Neural cell (in vitro differentiated cells): ENCODE results near the gene SNRPB. TPM values are rescaled to one million over a fixed set of nuclear protein-coding genes. Genes with fewer than 3 reads are reported as not detected.

ENCODE experiments used
- H2AFZ ChIP-seq: fragments of 200-600, 300-800 bp; sonication (generic), shearing (Covaris generic); 2 replicates; pipeline ENCODE4 v1.6.0; 2014; ENCODE audit warnings: low read depth, mild to moderate bottlenecking, antibody characterized with exemption, low read length, moderate library complexity
- H3F3A ChIP-seq: fragments of 200-600 bp; shearing (Covaris generic); 2 replicates; pipeline ENCODE4 v1.6.1; 2016; ENCODE audit warnings: mild to moderate bottlenecking, moderate library complexity, mixed read lengths, antibody characterized with exemption, low read length; ENCODE audit not compliant: insufficient read depth, poor library complexity, severe bottlenecking
- H3K27ac ChIP-seq: fragments of 200-600, 300-800 bp; sonication (generic), shearing (Covaris generic); 2 replicates; pipeline ENCODE4 v1.5.1; 2014; ENCODE audit warnings: mild to moderate bottlenecking, low read length, moderate library complexity
- H3K27me3 ChIP-seq: fragments of 300-800, 200-600 bp; sonication (generic), shearing (Covaris generic); 2 replicates; pipeline ENCODE4 v1.6.0; 2014; ENCODE audit warnings: mild to moderate bottlenecking, low read depth, low read length, moderate library complexity; ENCODE audit not compliant: insufficient read depth
- H3K36me3 ChIP-seq: fragments of 300-800, 200-600 bp; sonication (generic), shearing (Covaris generic); 2 replicates; pipeline ENCODE4 v1.5.1; 2014; ENCODE audit warnings: mild to moderate bottlenecking, antibody characterized with exemption, low read length, moderate library complexity; ENCODE audit not compliant: insufficient read depth
- H3K4me2 ChIP-seq: fragments of 300-800, 200-600 bp; sonication (generic), shearing (Covaris generic); 2 replicates; pipeline ENCODE4 v1.6.0; 2014; ENCODE audit warnings: mild to moderate bottlenecking, low read length
- H3K4me3 ChIP-seq: fragments of 300-800, 200-600 bp; sonication (generic), shearing (Covaris generic); 2 replicates; pipeline ENCODE4 v1.5.1; 2014; ENCODE audit warnings: mild to moderate bottlenecking, low read length, moderate library complexity
- H3K79me2 ChIP-seq: fragments of 200-600 bp; shearing (Covaris generic); replicated peaks from 2 replicates; pipeline ENCODE4 v1.6.0; 2014; ENCODE audit warnings: mild to moderate bottlenecking, low read length, moderate library complexity; ENCODE audit not compliant: insufficient read depth
- H3K9ac ChIP-seq: fragments of 300-800, 200-600 bp; sonication (generic), shearing (Covaris generic); 2 replicates; pipeline ENCODE4 v1.6.1; 2016; ENCODE audit warnings: mild to moderate bottlenecking, low read length, mixed read lengths
- H3K9me2 ChIP-seq: fragments of 200-600 bp; shearing (Covaris generic); 2 replicates; pipeline ENCODE4 v1.6.1; 2016; ENCODE audit warnings: mild to moderate bottlenecking, low read length, mixed read lengths; ENCODE audit not compliant: insufficient read depth
- H3K9me3 ChIP-seq: fragments of 200-600, 300-800 bp; sonication (generic), shearing (Covaris generic); 2 replicates; pipeline ENCODE4 v1.6.1; 2016; ENCODE audit warnings: mild to moderate bottlenecking, mixed run types, low read length, moderate library complexity, mixed read lengths
- H4K20me1 ChIP-seq: fragments of 200-600 bp; shearing (Covaris generic); 2 replicates; pipeline ENCODE4 v1.6.1; 2016; ENCODE audit warnings: mild to moderate bottlenecking, mixed run types; ENCODE audit not compliant: insufficient read depth
- EP300 ChIP-seq: fragments of 450-650 bp; conservative IDR thresholded peaks from 2 replicates; pipeline ENCODE4 v1.6.1; 2014; ENCODE audit warnings: antibody characterized with exemption, mild to moderate bottlenecking, moderate library complexity; ENCODE audit not compliant: poor library complexity, severe bottlenecking
- EZH2 ChIP-seq: fragments of 200-600, 300-800 bp; shearing (Covaris generic), sonication (generic); IDR thresholded peaks from 2 replicates; pipeline ENCODE4 v1.6.1; 2014; ENCODE audit warnings: antibody characterized with exemption, low read length, borderline replicate concordance, mild to moderate bottlenecking; ENCODE audit not compliant: insufficient read depth, poor library complexity, severe bottlenecking
- MXI1 ChIP-seq: fragments of 450-650 bp; conservative IDR thresholded peaks from 2 replicates; pipeline ENCODE4 v1.6.1; 2014; ENCODE audit warnings: antibody characterized with exemption, mild to moderate bottlenecking; ENCODE audit not compliant: poor library complexity, severe bottlenecking
- POLR2AphosphoS5 ChIP-seq: IDR thresholded peaks from 2 replicates; pipeline ENCODE4 v1.6.1; 2012
- RAD21 ChIP-seq: fragments of 450-650 bp; conservative IDR thresholded peaks from 2 replicates; pipeline ENCODE4 v1.6.1; 2014; ENCODE audit warnings: antibody characterized with exemption, mild to moderate bottlenecking, moderate library complexity
- SMC3 ChIP-seq: fragments of 450-650 bp; conservative IDR thresholded peaks from 2 replicates; pipeline ENCODE4 v1.6.1; 2014; ENCODE audit warnings: antibody characterized with exemption, mild to moderate bottlenecking, moderate library complexity; ENCODE audit not compliant: poor library complexity
- TAF1 ChIP-seq: IDR thresholded peaks from 2 replicates; pipeline ENCODE4 v1.6.1; 2012; ENCODE audit warnings: low read depth
- polyA plus RNA-seq: library from polyadenylated mRNA; depleted of rRNA; stranded (reverse); fragments of >200 nt; gene quantifications from 2 replicates; pipeline ENCODE4 v1.2.3, GENCODE V29; 2014
- TF ChIP-seq, protein P1 (sequence below): IDR thresholded peaks from 2 replicates; pipeline ENCODE4 v1.6.1; 2012; ENCODE audit warnings: borderline replicate concordance
- TF ChIP-seq, protein P2 (sequence below): fragments of 450-650 bp; IDR thresholded peaks from 2 replicates; pipeline ENCODE4 v1.5.1; 2014; ENCODE audit warnings: antibody characterized with exemption, mild to moderate bottlenecking, moderate library complexity; ENCODE audit not compliant: poor library complexity, severe bottlenecking

SNRPB gene
- polyA plus RNA-seq, 1 donor from 2014 or later, result 289 TPM

DNA sequence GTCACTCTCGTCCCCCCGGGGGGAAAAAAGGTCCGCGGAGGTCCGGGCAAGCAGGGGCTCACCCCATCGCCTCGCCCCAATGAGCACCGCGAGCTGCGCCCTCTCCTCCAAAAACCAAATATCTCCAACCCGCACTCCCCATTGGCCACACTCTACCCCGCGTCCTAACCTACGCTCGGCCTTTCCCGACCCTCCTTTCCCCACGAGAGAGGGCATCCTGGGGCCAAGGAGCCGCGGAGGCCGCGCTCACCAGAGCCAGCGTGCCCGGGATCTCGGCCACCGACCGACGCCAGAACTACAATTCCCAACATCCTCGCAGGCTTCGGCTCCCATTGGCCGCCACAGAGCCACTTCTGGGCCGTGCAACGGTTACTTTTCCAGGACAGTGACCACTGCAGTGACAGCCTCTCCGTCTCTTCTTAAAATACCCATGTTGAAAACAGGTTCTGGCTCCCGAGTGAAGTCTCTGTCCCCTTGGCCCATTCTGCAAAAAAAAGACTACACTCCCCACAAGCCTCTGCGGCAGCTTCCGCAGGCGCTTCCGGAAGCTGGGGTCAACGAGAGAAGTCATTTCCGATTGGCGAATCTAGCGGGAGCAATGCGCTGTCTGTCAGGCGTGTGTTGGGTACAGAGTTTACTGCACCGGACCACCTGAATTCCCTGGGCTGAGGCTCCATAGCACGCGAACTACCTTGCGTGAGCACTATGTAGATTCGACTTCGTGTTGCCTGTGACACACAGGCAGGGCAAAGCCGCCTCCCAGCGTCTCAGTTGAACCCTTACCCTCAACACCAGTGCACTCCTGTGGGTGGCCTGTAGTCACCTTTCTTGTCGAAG, 38.3 kb upstream of the SNRPB start, which contains the start of gene ZNF343:
TSS of gene ZNF343 (minus strand) at position 285 of the 837 bp plus-strand sequence. CDS start 15,020 bp downstream, outside the sequence.
- H3K4me2 ChIP-seq, result peak within 1 kb of the TSS; percentile 80
- no peak within 1 kb of the TSS for H3K27ac ChIP-seq
- peak within 1 kb of the TSS; percentile 89 for H2AFZ ChIP-seq
- no peaks in the 10 kb centered on the region for H3K9me3 ChIP-seq
- H3K9me2 ChIP-seq, result no peaks in the 10 kb centered on the region
- TF ChIP-seq MXI1, result peak; percentile 79
- TF ChIP-seq TAF1, result no peak
- peak; percentile 39 for TF ChIP-seq RAD21
- peak; percentile 39 for TF ChIP-seq POLR2AphosphoS5
- H3K79me2 ChIP-seq, result peaks cover 12% of the 10 kb centered on the region
- no peaks in the 10 kb centered on the region for H4K20me1 ChIP-seq
- peaks cover 7% of the 10 kb centered on the region for H3K27me3 ChIP-seq
- no peaks in the 10 kb centered on the region for H3K36me3 ChIP-seq
- H3K4me3 ChIP-seq, result peak within 1 kb of the TSS; percentile 75
- H3F3A ChIP-seq, result no peaks in the 10 kb centered on the region
- H3K9ac ChIP-seq, result peak within 1 kb of the TSS; percentile 74

DNA sequence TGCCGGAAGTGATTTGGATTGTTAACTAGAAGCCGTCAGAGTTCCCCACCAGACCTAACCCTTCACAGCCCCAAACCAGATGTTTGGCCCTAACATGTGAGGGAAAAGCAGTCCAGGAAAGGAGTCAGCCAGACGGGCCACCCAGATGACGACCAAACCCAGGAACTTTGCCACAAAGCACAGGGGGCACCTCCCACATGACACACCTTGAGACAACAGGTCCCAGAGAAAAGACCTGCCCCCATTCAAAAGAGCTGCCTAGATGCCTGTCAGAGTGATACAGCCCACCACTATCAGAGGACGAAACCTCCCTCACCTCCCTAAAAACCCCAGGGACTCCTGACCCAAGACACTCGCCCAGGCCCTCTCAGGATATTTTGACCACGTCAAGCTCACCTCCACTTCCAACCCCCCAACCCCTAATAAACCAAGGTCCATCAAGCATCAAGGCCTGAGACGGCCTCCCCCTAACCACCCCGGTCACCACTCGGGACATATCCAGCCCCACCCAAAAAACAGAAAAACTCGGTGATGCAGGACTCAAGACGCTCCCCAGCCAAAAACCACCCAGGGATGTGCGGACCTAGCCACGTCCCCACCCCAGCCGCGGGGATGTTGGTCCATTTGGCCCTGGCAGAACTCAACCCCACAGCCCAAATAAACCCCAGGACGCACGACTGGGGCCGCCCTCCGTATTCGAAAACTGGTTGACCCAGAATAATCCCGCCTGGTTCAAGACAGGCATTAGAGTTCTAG, 37.5 kb upstream of the SNRPB start:
- Histone ChIP-seq H3K36me3 (no peaks in the 10 kb centered on the region), H3K4me2 (peak overlapping the region; percentile 80), H3K79me2 (peaks cover 12% of the 10 kb centered on the region), H3K4me3 (peak overlapping the region; percentile 75), H3K9me2 (no peaks in the 10 kb centered on the region), H2AFZ (peak overlapping the region; percentile 89), H3K9me3 (no peaks in the 10 kb centered on the region), H3F3A (no peaks in the 10 kb centered on the region), H4K20me1 (no peaks in the 10 kb centered on the region), H3K9ac (peak overlapping the region; percentile 74), H3K27me3 (peaks cover 5% of the 10 kb centered on the region), H3K27ac (no peak overlapping the region)
- TF ChIP-seq POLR2AphosphoS5, result no peak
- no peak for TF ChIP-seq MXI1
- TF ChIP-seq, protein P1, sequence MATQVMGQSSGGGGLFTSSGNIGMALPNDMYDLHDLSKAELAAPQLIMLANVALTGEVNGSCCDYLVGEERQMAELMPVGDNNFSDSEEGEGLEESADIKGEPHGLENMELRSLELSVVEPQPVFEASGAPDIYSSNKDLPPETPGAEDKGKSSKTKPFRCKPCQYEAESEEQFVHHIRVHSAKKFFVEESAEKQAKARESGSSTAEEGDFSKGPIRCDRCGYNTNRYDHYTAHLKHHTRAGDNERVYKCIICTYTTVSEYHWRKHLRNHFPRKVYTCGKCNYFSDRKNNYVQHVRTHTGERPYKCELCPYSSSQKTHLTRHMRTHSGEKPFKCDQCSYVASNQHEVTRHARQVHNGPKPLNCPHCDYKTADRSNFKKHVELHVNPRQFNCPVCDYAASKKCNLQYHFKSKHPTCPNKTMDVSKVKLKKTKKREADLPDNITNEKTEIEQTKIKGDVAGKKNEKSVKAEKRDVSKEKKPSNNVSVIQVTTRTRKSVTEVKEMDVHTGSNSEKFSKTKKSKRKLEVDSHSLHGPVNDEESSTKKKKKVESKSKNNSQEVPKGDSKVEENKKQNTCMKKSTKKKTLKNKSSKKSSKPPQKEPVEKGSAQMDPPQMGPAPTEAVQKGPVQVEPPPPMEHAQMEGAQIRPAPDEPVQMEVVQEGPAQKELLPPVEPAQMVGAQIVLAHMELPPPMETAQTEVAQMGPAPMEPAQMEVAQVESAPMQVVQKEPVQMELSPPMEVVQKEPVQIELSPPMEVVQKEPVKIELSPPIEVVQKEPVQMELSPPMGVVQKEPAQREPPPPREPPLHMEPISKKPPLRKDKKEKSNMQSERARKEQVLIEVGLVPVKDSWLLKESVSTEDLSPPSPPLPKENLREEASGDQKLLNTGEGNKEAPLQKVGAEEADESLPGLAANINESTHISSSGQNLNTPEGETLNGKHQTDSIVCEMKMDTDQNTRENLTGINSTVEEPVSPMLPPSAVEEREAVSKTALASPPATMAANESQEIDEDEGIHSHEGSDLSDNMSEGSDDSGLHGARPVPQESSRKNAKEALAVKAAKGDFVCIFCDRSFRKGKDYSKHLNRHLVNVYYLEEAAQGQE, result no peak
- TF ChIP-seq EP300, result no peak
- TF ChIP-seq RAD21, result no peak
- no peak for TF ChIP-seq TAF1
- TF ChIP-seq SMC3, result no peak
- TF ChIP-seq EZH2, result no peak
- TF ChIP-seq, protein P2, sequence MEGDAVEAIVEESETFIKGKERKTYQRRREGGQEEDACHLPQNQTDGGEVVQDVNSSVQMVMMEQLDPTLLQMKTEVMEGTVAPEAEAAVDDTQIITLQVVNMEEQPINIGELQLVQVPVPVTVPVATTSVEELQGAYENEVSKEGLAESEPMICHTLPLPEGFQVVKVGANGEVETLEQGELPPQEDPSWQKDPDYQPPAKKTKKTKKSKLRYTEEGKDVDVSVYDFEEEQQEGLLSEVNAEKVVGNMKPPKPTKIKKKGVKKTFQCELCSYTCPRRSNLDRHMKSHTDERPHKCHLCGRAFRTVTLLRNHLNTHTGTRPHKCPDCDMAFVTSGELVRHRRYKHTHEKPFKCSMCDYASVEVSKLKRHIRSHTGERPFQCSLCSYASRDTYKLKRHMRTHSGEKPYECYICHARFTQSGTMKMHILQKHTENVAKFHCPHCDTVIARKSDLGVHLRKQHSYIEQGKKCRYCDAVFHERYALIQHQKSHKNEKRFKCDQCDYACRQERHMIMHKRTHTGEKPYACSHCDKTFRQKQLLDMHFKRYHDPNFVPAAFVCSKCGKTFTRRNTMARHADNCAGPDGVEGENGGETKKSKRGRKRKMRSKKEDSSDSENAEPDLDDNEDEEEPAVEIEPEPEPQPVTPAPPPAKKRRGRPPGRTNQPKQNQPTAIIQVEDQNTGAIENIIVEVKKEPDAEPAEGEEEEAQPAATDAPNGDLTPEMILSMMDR, result no peak
